Immature natural killer cell (primary cell): ENCODE data around the gene MED31. TPM values are rescaled to one million over a fixed set of nuclear protein-coding genes. Genes with fewer than 3 reads are reported as not detected.

Experiments used
- DNase-seq, 3 donors: peaks; one replicate each; pipeline ENCODE4 v3.0.0; 2022; ENCODE audit warnings: mixed read lengths in 1 of 3
- H3K27ac Mint-ChIP-seq, 6 donors: one replicate each; pipeline ENCODE4 v1.8.0; 2020; ENCODE audit warnings: mixed read lengths in 6 of 6, mild to moderate bottlenecking in 5 of 6, inconsistent platforms in 4 of 6, moderate library complexity in 3 of 6
- H3K27me3 Mint-ChIP-seq, 3 donors: one replicate each; pipeline ENCODE4 v1.8.0; 2020 to 2021; ENCODE audit warnings: low read depth in 3 of 3, mild to moderate bottlenecking in 3 of 3, mixed read lengths in 3 of 3, moderate library complexity in 3 of 3, inconsistent platforms in 1 of 3
- H3K36me3 Mint-ChIP-seq, 3 donors: one replicate each; pipeline ENCODE4 v1.8.0; 2020; ENCODE audit warnings: mixed read lengths in 3 of 3, inconsistent platforms in 2 of 3, mild to moderate bottlenecking in 2 of 3
- H3K4me1 Mint-ChIP-seq, 2 donors: one replicate each; pipeline ENCODE4 v1.8.0; 2020; ENCODE audit warnings: inconsistent platforms in 2 of 2, mild to moderate bottlenecking in 2 of 2, mixed read lengths in 2 of 2, moderate library complexity in 1 of 2
- H3K4me3 Mint-ChIP-seq, 5 donors: one replicate each; pipeline ENCODE4 v1.8.0; 2020; ENCODE audit warnings: mild to moderate bottlenecking in 5 of 5, mixed read lengths in 5 of 5, inconsistent platforms in 3 of 5, moderate library complexity in 3 of 5
- H3K9me3 Mint-ChIP-seq, 6 donors: one replicate each; pipeline ENCODE4 v1.8.0; 2020; ENCODE audit warnings: mild to moderate bottlenecking in 6 of 6, mixed read lengths in 6 of 6, inconsistent platforms in 4 of 6, moderate library complexity in 3 of 6
- polyA plus RNA-seq, 3 donors: library from polyadenylated mRNA; unstranded; fragments of 300-500 nt; fragmentation: Illumina TruSeq; gene quantifications; one replicate each; pipeline ENCODE4 v1.2.3, GENCODE V29; 2021

The MED31 gene
- polyA plus RNA-seq, 3 donors from 2014 or later, result 34.0 to 50.8 (median 34.4) TPM

GRCh38 chr17:6684460-6684783, 33.0 kb upstream of the MED31 start:
- no peaks in the 10 kb centered on the region for H3K9me3 Mint-ChIP-seq
- DNase-seq, result no peak
- no peak overlapping the region for H3K27ac Mint-ChIP-seq
- no peak overlapping the region for H3K4me3 Mint-ChIP-seq
- peaks cover 0 to 3% (median 0%) of the 10 kb centered on the region in 3 donors for H3K36me3 Mint-ChIP-seq
- no peaks in the 10 kb centered on the region for H3K4me1 Mint-ChIP-seq
- peaks cover 6 to 12% (median 6%) of the 10 kb centered on the region in 3 donors for H3K27me3 Mint-ChIP-seq

DNA sequence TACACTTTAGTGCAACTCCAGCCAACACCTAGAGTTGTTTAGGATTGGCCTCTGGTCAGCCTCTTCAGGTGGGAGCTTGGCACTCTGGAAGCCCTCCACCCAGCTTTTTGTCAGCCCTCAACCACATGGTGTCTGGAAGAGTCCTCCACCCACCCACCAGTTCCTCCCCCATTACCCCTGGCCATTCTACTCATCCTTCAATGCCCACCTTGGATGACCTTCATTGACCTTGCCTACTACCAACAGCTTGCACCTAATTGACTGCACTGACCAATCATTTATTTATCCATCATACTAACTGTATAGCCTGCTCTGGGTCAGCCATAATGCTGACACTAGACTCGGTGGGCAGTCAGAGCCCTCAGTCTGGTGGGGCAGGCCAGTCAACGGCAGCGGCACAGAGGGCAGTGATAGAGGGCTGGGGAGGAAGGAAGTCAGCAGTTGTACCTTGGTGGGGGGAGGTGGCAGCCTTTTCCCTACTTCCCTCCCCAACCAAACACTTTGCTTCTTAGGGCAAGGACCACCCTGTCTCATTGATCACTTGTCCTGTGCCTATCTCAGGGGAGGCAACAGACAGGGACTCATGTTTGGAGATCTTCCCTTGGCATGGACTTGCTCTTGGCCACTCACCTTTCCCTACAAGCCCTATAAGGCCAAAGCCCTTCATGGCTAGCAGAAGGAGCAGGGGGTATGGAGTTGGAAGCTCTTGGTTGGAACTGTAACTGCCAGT, 32.5 kb upstream of the MED31 start:
- no peaks in the 10 kb centered on the region for H3K9me3 Mint-ChIP-seq
- H3K4me1 Mint-ChIP-seq, result no peaks in the 10 kb centered on the region
- no peak overlapping the region for H3K27ac Mint-ChIP-seq
- H3K4me3 Mint-ChIP-seq, result no peak overlapping the region
- no peak for DNase-seq
- peaks cover 6 to 12% (median 6%) of the 10 kb centered on the region in 3 donors for H3K27me3 Mint-ChIP-seq
- peaks cover 0 to 3% (median 0%) of the 10 kb centered on the region in 3 donors for H3K36me3 Mint-ChIP-seq

GRCh38 chr17:6683081-6683684, 31.8 kb upstream of the MED31 start:
- H3K36me3 Mint-ChIP-seq, result peaks cover 0 to 3% (median 0%) of the 10 kb centered on the region in 3 donors
- no peaks in the 10 kb centered on the region for H3K9me3 Mint-ChIP-seq
- no peak overlapping the region for H3K27ac Mint-ChIP-seq
- peaks cover 0 to 3% of the 10 kb centered on the region in 2 donors for H3K4me1 Mint-ChIP-seq
- H3K4me3 Mint-ChIP-seq, result no peak overlapping the region
- H3K27me3 Mint-ChIP-seq, result peaks cover 7 to 12% (median 10%) of the 10 kb centered on the region in 3 donors
- DNase-seq, result no peak

- peaks cover 8 to 11% of the 10 kb centered on the region in 2 donors for H3K4me1 Mint-ChIP-seq
- no peak for DNase-seq
- no peaks in the 10 kb centered on the region for H3K9me3 Mint-ChIP-seq
- peaks cover 0 to 3% (median 0%) of the 10 kb centered on the region in 3 donors for H3K36me3 Mint-ChIP-seq
- H3K27me3 Mint-ChIP-seq, result peaks cover 10 to 14% (median 12%) of the 10 kb centered on the region in 3 donors
- no peak overlapping the region for H3K27ac Mint-ChIP-seq
- H3K4me3 Mint-ChIP-seq, result no peak overlapping the region
Measured at GRCh38 chr17:6682339-6682738, 30.9 kb upstream of the MED31 start.

DNA sequence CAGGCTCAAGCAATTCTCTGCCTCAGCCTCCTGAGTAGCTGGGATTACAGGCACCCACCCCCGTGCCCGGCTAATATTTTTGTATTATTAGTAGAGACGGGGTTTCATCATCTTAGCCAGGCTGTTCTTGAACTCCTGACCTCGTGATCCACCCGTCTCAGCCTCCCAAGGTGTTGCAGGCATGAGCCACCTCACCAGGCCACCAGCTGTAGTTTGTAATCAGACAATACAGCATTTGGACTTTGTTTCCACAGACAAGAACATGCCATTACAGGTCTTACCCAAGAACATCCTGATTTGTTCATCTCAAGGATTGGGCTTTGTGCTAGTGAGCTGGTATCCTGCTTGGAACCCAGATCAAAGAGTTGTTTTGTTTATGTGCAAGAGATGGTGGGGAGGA, 30.3 kb upstream of the MED31 start:
- no peak for DNase-seq
- peaks cover 9 to 18% (median 10%) of the 10 kb centered on the region in 3 donors for H3K27me3 Mint-ChIP-seq
- H3K9me3 Mint-ChIP-seq, result no peaks in the 10 kb centered on the region
- no peak overlapping the region for H3K27ac Mint-ChIP-seq
- H3K36me3 Mint-ChIP-seq, result peaks cover 0 to 3% (median 0%) of the 10 kb centered on the region in 3 donors
- peaks cover 10 to 14% of the 10 kb centered on the region in 2 donors for H3K4me1 Mint-ChIP-seq
- H3K4me3 Mint-ChIP-seq, result no peak overlapping the region

DNA sequence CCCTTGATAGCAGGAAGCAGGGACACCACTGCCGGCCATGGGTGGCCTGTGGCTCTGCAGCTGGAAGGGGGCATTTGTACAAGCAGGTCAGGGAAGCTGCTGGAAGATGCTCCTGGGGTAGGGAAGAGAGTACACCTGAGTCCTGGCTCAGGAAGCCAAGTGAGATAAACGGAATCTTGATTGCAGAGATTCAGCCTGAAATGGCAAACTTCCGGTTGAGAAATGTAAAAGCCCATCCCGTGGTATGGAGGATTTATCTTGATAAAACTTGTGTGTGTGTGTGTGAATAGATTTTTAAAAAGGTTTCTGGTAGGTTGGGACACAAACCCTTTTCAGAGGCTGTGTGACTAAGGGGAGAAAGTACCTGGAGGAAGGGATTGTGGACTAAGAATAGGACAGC, 29.8 kb upstream of the MED31 start:
- H3K4me3 Mint-ChIP-seq, result no peak overlapping the region
- no peaks in the 10 kb centered on the region for H3K9me3 Mint-ChIP-seq
- no peak for DNase-seq
- H3K4me1 Mint-ChIP-seq, result peaks cover 10 to 14% of the 10 kb centered on the region in 2 donors
- H3K27ac Mint-ChIP-seq, result no peak overlapping the region
- H3K27me3 Mint-ChIP-seq, result peaks cover 6 to 20% (median 10%) of the 10 kb centered on the region in 3 donors
- peaks cover 0 to 3% (median 0%) of the 10 kb centered on the region in 3 donors for H3K36me3 Mint-ChIP-seq

GRCh38 chr17:6679241-6679640, 27.8 kb upstream of the MED31 start:
- no peak overlapping the region for H3K27ac Mint-ChIP-seq
- peaks cover 10 to 14% of the 10 kb centered on the region in 2 donors for H3K4me1 Mint-ChIP-seq
- peaks cover 0 to 3% (median 0%) of the 10 kb centered on the region in 3 donors for H3K36me3 Mint-ChIP-seq
- no peak for DNase-seq
- H3K27me3 Mint-ChIP-seq, result peaks cover 6 to 18% (median 9%) of the 10 kb centered on the region in 3 donors
- no peaks in the 10 kb centered on the region for H3K9me3 Mint-ChIP-seq
- H3K4me3 Mint-ChIP-seq, result no peak overlapping the region

- Mint-ChIP-seq H3K4me3 (peak overlapping the region in 2 of 5 donors; percentile 26 to 59), H3K36me3 (no peaks in the 10 kb centered on the region), H3K4me1 (peaks cover 10 to 14% of the 10 kb centered on the region in 2 donors), H3K9me3 (no peaks in the 10 kb centered on the region), H3K27ac (no peak overlapping the region), H3K27me3 (peaks cover 6 to 18% (median 9%) of the 10 kb centered on the region in 3 donors)
- DNase-seq, result no peak
Measured at GRCh38 chr17:6677946-6678345, 26.5 kb upstream of the MED31 start.

- H3K27me3 Mint-ChIP-seq, result peaks cover 6 to 18% (median 11%) of the 10 kb centered on the region in 3 donors
- H3K4me3 Mint-ChIP-seq, result peak overlapping the region in 2 of 5 donors; percentile 26 to 59
- peaks cover 10 to 14% of the 10 kb centered on the region in 2 donors for H3K4me1 Mint-ChIP-seq
- H3K36me3 Mint-ChIP-seq, result no peaks in the 10 kb centered on the region
- no peaks in the 10 kb centered on the region for H3K9me3 Mint-ChIP-seq
- DNase-seq, result peak; percentile 18 to 35 (median 23)
- no peak overlapping the region for H3K27ac Mint-ChIP-seq
Measured at GRCh38 chr17:6677158-6677831, 25.9 kb upstream of the MED31 start.

DNA sequence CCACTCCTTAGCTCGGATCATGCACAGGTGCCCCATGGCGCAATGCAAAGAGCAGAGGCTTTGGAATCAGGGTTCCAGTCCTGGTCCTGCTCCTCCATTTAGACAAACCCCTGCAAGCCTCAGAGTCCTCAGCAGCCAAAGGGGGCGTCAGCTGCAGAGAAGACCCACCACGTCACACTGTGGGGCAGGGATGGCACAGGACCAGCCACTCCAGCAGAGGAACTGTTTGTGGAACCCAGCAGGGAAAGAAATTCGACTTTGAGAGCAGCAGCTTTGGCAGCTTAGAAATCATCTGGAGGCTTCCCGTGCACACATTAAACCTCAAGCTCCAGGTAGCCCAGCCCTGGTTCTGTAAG, 25.4 kb upstream of the MED31 start:
- no peaks in the 10 kb centered on the region for H3K36me3 Mint-ChIP-seq
- peaks cover 10 to 14% of the 10 kb centered on the region in 2 donors for H3K4me1 Mint-ChIP-seq
- H3K27me3 Mint-ChIP-seq, result peaks cover 8 to 13% (median 11%) of the 10 kb centered on the region in 3 donors
- no peak overlapping the region for H3K4me3 Mint-ChIP-seq
- no peak overlapping the region for H3K27ac Mint-ChIP-seq
- DNase-seq, result no peak
- no peaks in the 10 kb centered on the region for H3K9me3 Mint-ChIP-seq

DNA sequence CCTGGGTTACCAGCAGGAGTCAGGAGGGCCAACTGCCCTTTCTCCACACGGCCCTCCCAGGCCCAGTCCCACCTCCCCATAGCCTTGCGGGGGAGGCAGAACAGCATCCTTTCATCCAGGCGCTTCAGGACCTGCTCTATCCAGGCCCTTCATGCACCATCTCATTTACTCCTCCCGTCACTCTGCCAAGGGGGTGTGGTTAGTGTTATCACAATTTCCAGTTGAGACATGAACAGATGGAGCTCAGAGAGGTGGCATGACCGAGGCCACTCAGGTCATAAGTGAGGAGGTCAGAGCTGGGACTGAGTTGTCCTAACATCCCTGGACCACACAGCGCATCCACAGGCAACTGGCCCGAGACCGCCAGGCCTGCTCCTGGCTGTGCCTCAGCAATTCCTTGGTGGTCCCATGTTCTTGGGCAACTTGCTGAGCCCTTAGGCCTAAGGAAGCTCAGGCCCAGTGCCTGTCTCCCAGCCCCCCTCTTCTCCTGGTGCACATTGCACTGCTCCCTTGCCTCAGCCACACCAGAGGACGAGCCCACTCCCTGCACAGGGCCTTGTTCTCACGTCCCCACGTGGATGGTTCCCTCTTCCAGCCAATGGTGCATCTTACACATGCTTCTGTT, 23.9 kb upstream of the MED31 start:
- Mint-ChIP-seq H3K9me3 (no peaks in the 10 kb centered on the region), H3K36me3 (no peaks in the 10 kb centered on the region), H3K4me1 (peaks cover 10 to 14% of the 10 kb centered on the region in 2 donors), H3K4me3 (no peak overlapping the region), H3K27ac (no peak overlapping the region), H3K27me3 (peaks cover 8 to 12% (median 10%) of the 10 kb centered on the region in 3 donors)
- DNase-seq, result no peak

DNA sequence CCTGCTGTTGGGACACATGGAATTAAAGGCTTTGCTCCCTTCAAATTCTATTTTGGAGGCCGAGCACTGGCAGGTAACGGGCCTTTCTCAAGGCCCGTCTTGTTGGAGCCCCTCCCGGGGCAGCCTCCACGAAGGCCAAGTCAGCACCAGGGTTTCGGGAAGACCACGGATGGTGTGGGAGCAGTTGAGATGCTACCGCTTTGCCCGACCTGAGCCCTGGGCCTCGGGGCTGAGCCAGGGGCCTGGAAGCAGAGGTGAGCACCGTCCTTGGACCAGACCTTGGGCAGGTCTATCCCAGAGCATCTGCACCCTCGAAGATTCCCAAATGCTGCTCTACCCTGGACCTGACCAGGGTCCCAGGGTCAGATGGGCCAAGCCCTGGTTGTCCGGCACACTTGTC, 23.2 kb upstream of the MED31 start:
- Mint-ChIP-seq H3K4me3 (no peak overlapping the region), H3K27me3 (peaks cover 7 to 12% (median 8%) of the 10 kb centered on the region in 3 donors), H3K36me3 (no peaks in the 10 kb centered on the region), H3K9me3 (no peaks in the 10 kb centered on the region), H3K27ac (no peak overlapping the region), H3K4me1 (peaks cover 10 to 14% of the 10 kb centered on the region in 2 donors)
- DNase-seq, result no peak

- no peak overlapping the region for H3K27ac Mint-ChIP-seq
- no peaks in the 10 kb centered on the region for H3K4me1 Mint-ChIP-seq
- DNase-seq, result no peak
- no peak overlapping the region for H3K4me3 Mint-ChIP-seq
- peaks cover 0 to 3% (median 0%) of the 10 kb centered on the region in 3 donors for H3K36me3 Mint-ChIP-seq
- no peaks in the 10 kb centered on the region for H3K9me3 Mint-ChIP-seq
- peaks cover 6 to 10% (median 9%) of the 10 kb centered on the region in 3 donors for H3K27me3 Mint-ChIP-seq
Measured at GRCh38 chr17:6671431-6671830, 20.0 kb upstream of the MED31 start.

DNA sequence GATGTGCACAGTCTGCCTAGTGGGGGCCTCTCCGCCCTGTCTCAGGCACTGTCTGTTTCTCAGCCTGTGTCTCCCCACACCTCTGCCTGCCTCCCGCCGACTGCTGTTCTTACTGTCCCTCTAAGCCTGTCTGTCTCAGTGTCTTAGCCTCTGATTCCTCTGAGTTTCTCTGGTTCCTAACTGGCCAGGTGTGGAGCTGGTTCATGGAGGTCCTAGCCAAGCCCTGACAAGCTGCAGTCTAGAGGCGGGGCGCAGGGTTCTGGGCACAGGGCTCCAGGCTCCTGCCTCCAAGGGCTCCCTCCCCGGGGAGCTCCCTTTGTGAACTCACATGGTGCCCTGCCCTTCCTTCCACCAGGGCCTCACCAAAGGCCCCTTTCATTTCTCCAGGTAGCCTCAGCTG, 19.6 kb upstream of the MED31 start:
- Mint-ChIP-seq H3K27me3 (peaks cover 6 to 12% (median 9%) of the 10 kb centered on the region in 3 donors), H3K4me1 (no peaks in the 10 kb centered on the region), H3K9me3 (no peaks in the 10 kb centered on the region), H3K27ac (no peak overlapping the region), H3K36me3 (peaks cover 0 to 3% (median 0%) of the 10 kb centered on the region in 3 donors), H3K4me3 (no peak overlapping the region)
- DNase-seq, result no peak
